K562 (cell line): ENCODE measurements around the gene DCPS.

Experiments
- CEBPG ChIP-seq, 3 experiments: fragments of 200-800 bp in 1 of 3; sonication (Bioruptor generic) in 1 of 3; sonication (generic) in 1 of 3; formaldehyde crosslinking in 1 of 3; IDR thresholded peaks in 2 of 3; conservative IDR thresholded peaks in 1 of 3; 2 replicates each; pipeline versions ENCODE4 v1.6.1 to v1.8.0; 2016 to 2022; ENCODE audit warnings: missing compliant biosample characterization in 2 of 3, missing genetic modification characterization in 2 of 3, mild to moderate bottlenecking in 1 of 3, missing genetic modification reagents in 1 of 3
- CTCF ChIP-seq, 3 experiments: IDR thresholded peaks in 2 of 3; conservative IDR thresholded peaks in 1 of 3; 2 replicates each; pipeline ENCODE4 v1.5.1; 2011 to 2012; ENCODE audit warnings: low read length in 3 of 3, mild to moderate bottlenecking in 3 of 3, control low read depth in 2 of 3, improper control_type of control experiment in 1 of 3, inconsistent platforms in 1 of 3, low read depth in 1 of 3, mixed read lengths in 1 of 3, moderate library complexity in 1 of 3; ENCODE audit not compliant: insufficient read depth in 2 of 3
- FOXJ3 ChIP-seq: sonication (generic); formaldehyde crosslinking; IDR thresholded peaks from 2 replicates; pipeline ENCODE4 v1.4.0; 2020; ENCODE audit warnings: mild to moderate bottlenecking, missing genetic modification reagents
- HDAC6 ChIP-seq: IDR thresholded peaks from 2 replicates; pipeline ENCODE4 v1.6.1; 2012; ENCODE audit warnings: low read depth, mild to moderate bottlenecking, control low read depth, inconsistent platforms, low read length, moderate library complexity

GRCh38 chr11:126343051-126343450, 39.2 kb downstream of the DCPS start:
- TF ChIP-seq CTCF (IDR thresholded peaks at IDR 0.05 in 2 of 3, conservative IDR thresholded peaks at IDR 0.05 in 1 of 3; ENCODE audit: insufficient read depth in 2 of 3, low read depth in 1 of 3, low read length in 3 of 3), result no peak
- no peak for TF ChIP-seq FOXJ3 (CRISPR knock-in tag)
- TF ChIP-seq CEBPG (CRISPR knock-in tag; IDR thresholded peaks at IDR 0.05), result no peak
- no peak for TF ChIP-seq CEBPG (tag; conservative IDR thresholded peaks at IDR 0.05 in 1 of 2, IDR thresholded peaks at IDR 0.05 in 1 of 2)
- TF ChIP-seq HDAC6, result no peak
